ENCODE data around the gene BRD7.
"Not testable (repeated sequence)": the region's sequence is repeated elsewhere in the genome, so short reads cannot be mapped to it uniquely, and the experiment has no call there.

Gene BRD7

GRCh38 chr16:50354082-50354481 is 14.7 kb downstream of the BRD7 start:
- no peak for DNase-seq

- no peak for DNase-seq
Measured at GRCh38 chr16:50351952-50352351, 16.8 kb downstream of the BRD7 start.

DNA sequence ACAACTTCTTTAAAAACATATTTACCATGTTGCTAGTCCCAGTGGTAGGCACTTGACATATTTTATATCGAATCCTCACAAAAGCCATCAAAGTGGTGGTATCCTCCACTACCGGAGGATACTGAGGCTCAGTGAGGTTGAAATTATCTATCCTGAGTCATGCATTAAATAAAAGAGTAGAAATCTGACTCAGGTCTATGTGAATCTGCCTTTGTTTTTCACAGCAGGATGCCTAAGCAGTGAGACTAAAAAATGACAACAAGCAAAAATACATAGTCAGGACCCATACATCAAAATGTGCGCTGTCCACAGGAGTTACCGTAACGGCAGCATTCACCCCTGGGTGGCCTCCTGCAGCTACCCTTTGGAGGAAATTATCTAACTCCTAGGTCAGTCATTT is 17.7 kb downstream of the BRD7 start:
- no peak for DNase-seq

- not testable (repeated sequence) for DNase-seq
Measured at GRCh38 chr16:50345210-50345609, 23.6 kb downstream of the BRD7 start.

GRCh38 chr16:50343566-50343965 is 25.2 kb downstream of the BRD7 start:
- not testable (repeated sequence) for DNase-seq

DNA sequence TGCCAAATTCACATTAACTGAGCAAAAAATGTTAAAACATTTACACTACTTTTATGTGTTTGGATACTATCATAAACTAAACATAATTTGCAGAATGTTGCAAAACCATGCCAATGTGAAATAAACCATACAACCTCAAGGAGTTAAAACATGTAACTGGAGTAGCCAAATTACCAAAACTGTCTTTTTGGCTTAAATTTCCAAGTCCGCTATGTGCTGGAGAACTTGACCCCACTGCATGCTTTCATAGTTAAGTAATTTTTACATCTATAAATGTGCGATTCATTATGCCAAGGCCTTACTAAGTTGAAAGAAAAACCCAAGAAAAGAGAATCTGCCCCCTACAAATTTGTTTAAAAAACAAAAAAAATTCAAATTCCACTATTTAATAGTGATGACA is 28.2 kb downstream of the BRD7 start:
- no peak for DNase-seq

DNA sequence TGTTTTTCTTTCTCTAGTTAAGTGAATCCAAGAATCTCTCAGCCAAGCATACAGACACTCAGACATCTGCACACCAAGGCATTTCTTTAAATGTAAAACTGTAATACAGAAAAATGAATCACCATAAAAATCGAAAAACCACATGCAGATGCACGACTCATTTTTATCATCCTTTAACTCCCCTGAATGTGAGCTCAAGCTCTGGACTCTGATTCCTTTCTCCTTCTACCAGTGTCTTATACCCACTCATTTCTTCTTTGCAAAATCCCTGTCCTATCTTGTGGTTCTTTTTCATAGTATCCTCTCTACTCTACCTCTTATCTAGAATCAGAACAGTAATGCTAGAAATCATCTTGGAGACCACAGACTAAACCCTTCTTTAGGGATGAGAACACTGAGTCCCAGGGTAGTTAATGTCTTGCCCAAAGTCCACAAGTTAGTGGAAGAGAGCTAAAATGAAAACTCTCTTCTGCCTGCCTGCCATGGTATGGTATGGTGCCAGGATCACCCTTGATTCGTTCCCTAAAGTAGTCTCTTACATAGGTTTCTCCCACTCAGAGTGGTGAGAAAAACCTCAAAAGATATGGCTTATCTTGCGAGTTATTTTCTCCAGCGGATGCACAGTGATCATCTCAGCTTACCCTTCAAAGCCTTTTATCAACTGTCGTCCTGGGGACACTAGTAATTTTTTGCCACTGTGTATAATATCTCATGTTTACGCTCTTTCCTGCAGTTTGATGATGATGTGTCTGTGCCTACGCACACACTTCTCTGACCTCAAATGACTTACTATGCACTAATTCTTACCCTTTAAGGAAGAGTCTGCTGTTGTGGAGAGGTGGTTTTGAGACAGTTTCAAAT is 30.2 kb downstream of the BRD7 start:
- no peak for DNase-seq

- no peak for DNase-seq
Measured at GRCh38 chr16:50336884-50337283, 31.9 kb downstream of the BRD7 start.

- DNase-seq: no peak
Measured at GRCh38 chr16:50335196-50335958, 33.4 kb downstream of the BRD7 start.

- DNase-seq: no peak
Measured at GRCh38 chr16:50334106-50334975, 34.4 kb downstream of the BRD7 start.

GRCh38 chr16:50332599-50332998 is 36.2 kb downstream of the BRD7 start:
- DNase-seq: no peak

- no peak for DNase-seq
Measured at GRCh38 chr16:50331570-50331969, 37.2 kb downstream of the BRD7 start.

DNA sequence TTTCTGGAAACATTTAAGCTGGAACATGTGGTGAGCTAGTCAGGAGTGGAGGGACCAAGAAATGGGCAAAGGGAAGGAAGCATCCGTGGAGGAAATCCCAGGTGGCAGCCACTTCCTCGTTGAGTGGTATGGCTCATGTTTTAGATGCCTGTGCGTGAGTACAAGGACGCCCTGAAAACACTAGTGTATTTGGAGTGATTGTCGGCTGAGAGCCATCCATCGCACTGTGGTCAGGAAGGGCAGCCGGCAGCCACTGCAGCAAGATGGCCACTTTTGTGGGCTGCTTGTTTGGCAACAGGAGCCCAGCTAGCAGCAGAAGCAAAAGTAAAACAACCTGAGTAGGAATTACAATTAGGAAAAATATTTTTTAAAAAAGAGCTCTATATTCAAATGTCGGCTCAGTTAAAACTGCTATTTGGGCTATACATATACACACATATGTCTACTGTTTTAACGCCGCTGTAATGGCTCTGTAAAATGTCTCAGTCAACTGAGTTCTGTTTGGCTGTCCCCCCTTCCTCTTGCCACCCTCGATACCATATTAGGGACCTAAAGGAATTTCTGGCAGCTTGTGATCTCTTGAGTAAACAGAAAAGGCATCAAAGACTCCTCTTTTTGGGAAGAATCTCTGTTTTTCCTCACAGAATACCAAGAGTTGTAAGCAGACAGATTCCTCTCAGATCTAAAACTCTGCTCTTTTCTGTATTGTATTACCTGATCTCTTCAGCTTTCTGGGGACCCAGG is 39.2 kb downstream of the BRD7 start:
- no peak for DNase-seq

DNA sequence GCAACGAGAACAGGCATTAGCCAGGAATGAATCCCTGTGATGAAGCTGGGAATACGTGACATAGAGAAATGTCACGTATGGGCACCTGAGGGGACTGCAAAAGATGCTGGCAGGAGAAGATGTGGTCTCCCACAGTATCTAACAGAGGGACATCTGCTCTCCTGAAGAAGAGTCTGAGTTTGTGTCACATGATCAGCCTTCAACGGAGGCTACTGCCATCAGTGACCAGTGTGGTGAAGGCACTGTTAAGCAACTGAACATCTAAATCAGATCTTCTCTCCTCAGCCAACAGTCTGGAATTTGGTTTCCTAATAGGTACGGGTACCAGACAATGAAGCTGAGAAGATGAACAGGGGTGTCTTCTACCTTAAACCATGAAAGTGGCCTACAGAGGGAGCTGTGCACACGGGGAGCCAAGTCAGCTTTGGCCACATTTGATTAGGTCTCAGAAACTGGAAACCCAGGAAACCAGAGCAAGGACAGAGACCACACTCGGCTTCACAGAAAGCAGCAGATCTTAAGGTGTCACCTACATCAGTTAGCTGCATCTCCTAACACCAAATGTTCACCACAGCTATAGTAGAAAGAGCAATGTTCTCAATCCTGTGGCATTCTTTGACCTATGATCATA is 41.8 kb downstream of the BRD7 start:
- DNase-seq: no peak

DNA sequence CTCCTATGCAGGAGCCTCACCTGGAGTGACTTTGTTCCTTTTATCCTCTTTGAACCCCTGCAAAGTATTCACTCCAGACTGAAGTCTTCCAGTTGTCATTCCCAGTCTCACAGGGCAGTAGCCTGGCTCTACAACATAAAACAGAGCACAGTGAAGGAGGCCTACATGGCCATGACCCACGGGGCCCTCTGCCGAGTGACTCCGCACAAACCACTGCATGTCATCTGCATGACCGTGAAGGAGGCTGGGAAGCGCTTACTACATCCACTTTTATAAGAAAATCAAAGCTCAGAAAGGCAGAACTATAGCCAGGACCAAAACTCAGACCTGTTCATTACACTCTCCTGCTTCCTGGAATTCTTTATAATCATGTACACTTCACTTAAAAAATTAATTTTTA is 42.5 kb downstream of the BRD7 start:
- DNase-seq: no peak

DNA sequence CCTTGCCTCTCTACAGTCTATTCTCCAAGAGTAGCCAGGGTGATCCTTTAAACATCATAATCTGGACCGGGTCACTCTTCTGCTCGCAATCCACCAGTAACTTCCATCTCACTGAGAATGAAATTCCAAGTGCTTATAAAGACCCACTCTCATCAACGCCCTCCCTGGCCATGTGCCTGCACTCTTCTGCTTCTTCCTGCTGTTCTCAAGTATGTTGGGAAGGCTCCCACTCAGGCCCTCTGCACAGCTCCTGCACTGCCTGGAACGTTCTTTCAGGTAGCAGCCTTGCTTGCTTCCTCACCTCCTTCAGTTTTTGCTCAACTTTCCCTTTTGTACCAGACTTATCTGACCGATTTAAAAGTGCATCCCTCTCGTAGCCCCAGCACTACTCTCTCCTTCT is 44.4 kb downstream of the BRD7 start:
- DNase-seq: no peak

GRCh38 chr16:50323335-50324011 is 45.3 kb downstream of the BRD7 start:
- no peak for DNase-seq

GRCh38 chr16:50322333-50322732 is 46.5 kb downstream of the BRD7 start:
- no peak for DNase-seq

DNA sequence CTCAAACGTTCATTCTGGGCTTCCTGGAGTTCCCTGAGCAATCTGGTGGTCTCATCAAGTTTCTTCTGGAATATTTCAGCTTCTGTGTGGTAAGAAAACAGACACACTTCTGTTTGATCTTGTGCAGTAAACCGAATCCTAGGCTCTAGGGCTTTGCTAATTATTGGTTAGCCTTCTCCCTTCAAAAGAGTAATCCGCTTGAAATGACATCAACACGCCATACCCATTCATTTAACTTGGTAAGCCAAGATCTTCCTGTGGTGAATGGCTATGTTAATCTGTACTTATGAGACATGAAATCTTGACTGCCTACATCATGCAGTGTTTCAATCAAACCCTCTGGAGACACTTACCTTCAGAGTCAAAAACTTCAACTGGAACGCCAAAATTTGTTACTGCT is 48.5 kb downstream of the BRD7 start:
- no peak for DNase-seq

GRCh38 chr16:50318796-50319578 is 49.8 kb downstream of the BRD7 start:
- no peak for DNase-seq
